B cell (primary cell): ENCODE data around the gene ITGA7. TPM values are rescaled to one million over a fixed set of nuclear protein-coding genes. Genes with fewer than 3 reads are reported as not detected.

ENCODE experiments used
- ATAC-seq: fragments of 200-7000 bp; cut with Tn5 transposase; one replicate; pipeline ENCODE4 v1.10.0; 2021; ENCODE audit warnings: low read depth, mild to moderate bottlenecking, moderate number of reproducible peaks, moderate library complexity
- CTCF ChIA-PET: fragments of 350-600 bp; sonication (Branson Sonifier 250); formaldehyde crosslinking; loops from one replicate; lab custom pipeline; 2021; ENCODE audit warnings: antibody characterized with exemption, inconsistent platforms; lab: Charles Lee
- POLR2A ChIA-PET: fragments of 350-600 bp; sonication (Branson Sonifier 250); formaldehyde crosslinking; loops from one replicate; lab custom pipeline; 2021; ENCODE audit warnings: antibody characterized with exemption; lab: Charles Lee
- DNase-seq: peaks from one replicate; pipeline ENCODE4 v3.0.0; 2013
- H2AFZ ChIP-seq: 2 replicates; pipeline ENCODE4 v1.6.1; 2012; ENCODE audit warnings: mild to moderate bottlenecking, low read depth, low read length; ENCODE audit not compliant: insufficient read depth, poor library complexity, severe bottlenecking
- H3K27ac ChIP-seq, 2 donors: 1 replicate in 1 of 2; 2 replicates in 1 of 2; pipeline ENCODE4 v1.5.1; 2012 to 2013; ENCODE audit warnings: low read length in 2 of 2, mild to moderate bottlenecking in 2 of 2, moderate library complexity in 1 of 2
- H3K27me3 ChIP-seq, 4 experiments: fragments of 200-600 bp in 1 of 4; sonication (generic) in 1 of 4; replicated peaks in 1 of 4; 1 replicate in 2 of 4; 2 replicates in 2 of 4; pipeline versions ENCODE4 v1.6.1 to v1.7.0; 2013 to 2016; ENCODE audit warnings: low read length in 3 of 4, mild to moderate bottlenecking in 2 of 4, mixed read lengths in 1 of 4, moderate library complexity in 1 of 4; ENCODE audit not compliant: insufficient read depth in 4 of 4, control insufficient read depth in 3 of 4; ENCODE audit errors: control extremely low read depth in 1 of 4
- H3K36me3 ChIP-seq, 2 experiments: replicated peaks in 1 of 2; 1 replicate in 1 of 2; 2 replicates in 1 of 2; pipeline versions ENCODE4 v1.6.1 to v1.7.1; 2013; ENCODE audit warnings: low read length in 1 of 2; ENCODE audit not compliant: insufficient read depth in 2 of 2, control insufficient read depth in 1 of 2; ENCODE audit errors: control extremely low read depth in 1 of 2, extremely low read depth in 1 of 2
- H3K4me1 ChIP-seq, 2 donors: fragments of 200-600 bp in 1 of 2; sonication (generic) in 1 of 2; 1 replicate in 1 of 2; 2 replicates in 1 of 2; pipeline versions ENCODE4 v1.5.1 to v1.6.1; 2013 to 2017; ENCODE audit warnings: low read length in 2 of 2; ENCODE audit not compliant: control insufficient read depth in 2 of 2, insufficient read depth in 2 of 2
- H3K4me2 ChIP-seq: replicated peaks from 2 replicates; pipeline ENCODE3; 2012; ENCODE audit warnings: mild to moderate bottlenecking, low read depth, low read length; ENCODE audit not compliant: poor library complexity, severe bottlenecking
- H3K4me3 ChIP-seq, 5 experiments: fragments of 200-600 bp in 1 of 5; sonication (generic) in 1 of 5; 1 replicate in 3 of 5; 2 replicates in 2 of 5; pipeline versions ENCODE4 v1.5.1 to v1.7.0; 2011 to 2016; ENCODE audit warnings: low read length in 4 of 5, mild to moderate bottlenecking in 4 of 5, low read depth in 2 of 5, control low read depth in 1 of 5, moderate library complexity in 1 of 5; ENCODE audit not compliant: insufficient read depth in 1 of 5; ENCODE audit errors: control extremely low read depth in 1 of 5, extremely low read depth in 1 of 5
- H3K79me2 ChIP-seq: fragments of 200-600 bp; sonication (generic); one replicate; pipeline ENCODE4 v1.6.0; 2016; ENCODE audit warnings: low read length; ENCODE audit not compliant: control insufficient read depth, insufficient read depth
- H3K9ac ChIP-seq: fragments of 200-600 bp; sonication (generic); 2 replicates; pipeline ENCODE4 v1.6.1; 2017; ENCODE audit warnings: mild to moderate bottlenecking, low read length, moderate library complexity
- H3K9me3 ChIP-seq, 3 donors: one replicate each; pipeline versions ENCODE4 v1.6.1 to v1.7.1; 2013; ENCODE audit warnings: low read length in 2 of 3; ENCODE audit not compliant: control insufficient read depth in 2 of 3, insufficient read depth in 1 of 3; ENCODE audit errors: control extremely low read depth in 1 of 3
- H4K20me1 ChIP-seq: 2 replicates; pipeline ENCODE4 v1.6.0; 2012; ENCODE audit warnings: mild to moderate bottlenecking, low read length; ENCODE audit not compliant: insufficient read depth, control insufficient read depth, poor library complexity, severe bottlenecking
- H3K27ac Mint-ChIP-seq: one replicate; pipeline ENCODE4 v1.8.0; 2021; ENCODE audit warnings: mixed read lengths
- H3K27me3 Mint-ChIP-seq: one replicate; pipeline ENCODE4 v1.8.0; 2021; ENCODE audit warnings: mixed read lengths
- H3K4me1 Mint-ChIP-seq: one replicate; pipeline ENCODE4 v1.8.0; 2021; ENCODE audit warnings: mixed read lengths
- H3K4me3 Mint-ChIP-seq: one replicate; pipeline ENCODE4 v1.8.0; 2021; ENCODE audit warnings: mixed read lengths
- H3K9me3 Mint-ChIP-seq: one replicate; pipeline ENCODE4 v1.8.0; 2022; ENCODE audit warnings: mixed read lengths; ENCODE audit not compliant: insufficient read depth
- CTCF ChIP-seq: fragments of 200-600 bp; IDR thresholded peaks from one replicate; pipeline ENCODE4 v1.8.0; 2022; ENCODE audit warnings: antibody characterized with exemption, mild to moderate bottlenecking
- EZH2 ChIP-seq: IDR thresholded peaks from 2 replicates; pipeline ENCODE4 v1.6.1; 2012; ENCODE audit warnings: borderline replicate concordance, low read depth, mild to moderate bottlenecking, moderate library complexity, low read length; ENCODE audit not compliant: insufficient read depth, poor library complexity, severe bottlenecking
- WGBS: methylation state at CpG from one replicate; pipeline ENCODE4 v1.1.5; 2013; ENCODE audit warnings: missing lambda C conversion rate; ENCODE audit not compliant: insufficient coverage; 5-methylcytosine and 5-hydroxymethylcytosine counted together
- intact Hi-C: fragments of 100-400 bp; cut with micrococcal nuclease; formaldehyde crosslinking; loops from one replicate; pipeline ENCODE4 v1.10.0; 2022
- polyA plus RNA-seq: library from polyadenylated mRNA; depleted of rRNA; stranded (reverse); fragments of >200 nt; gene quantifications from 2 replicates; pipeline ENCODE4 v1.2.3, GENCODE V29; 2012
- total RNA-seq, 2 donors: library from RNA; stranded (reverse); fragments of 120-200 nt in 1 of 2; gene quantifications; 1 replicate in 1 of 2; 2 replicates in 1 of 2; pipeline versions ENCODE4 v1.2.3 to v1.2.4, GENCODE V29; 2013 to 2022

Gene ITGA7
- total and polyA plus RNA-seq, 2 donors (not counting 1 experiment from before 2014, with no cell fraction given) = 2.4 to 3.3 TPM

DNA sequence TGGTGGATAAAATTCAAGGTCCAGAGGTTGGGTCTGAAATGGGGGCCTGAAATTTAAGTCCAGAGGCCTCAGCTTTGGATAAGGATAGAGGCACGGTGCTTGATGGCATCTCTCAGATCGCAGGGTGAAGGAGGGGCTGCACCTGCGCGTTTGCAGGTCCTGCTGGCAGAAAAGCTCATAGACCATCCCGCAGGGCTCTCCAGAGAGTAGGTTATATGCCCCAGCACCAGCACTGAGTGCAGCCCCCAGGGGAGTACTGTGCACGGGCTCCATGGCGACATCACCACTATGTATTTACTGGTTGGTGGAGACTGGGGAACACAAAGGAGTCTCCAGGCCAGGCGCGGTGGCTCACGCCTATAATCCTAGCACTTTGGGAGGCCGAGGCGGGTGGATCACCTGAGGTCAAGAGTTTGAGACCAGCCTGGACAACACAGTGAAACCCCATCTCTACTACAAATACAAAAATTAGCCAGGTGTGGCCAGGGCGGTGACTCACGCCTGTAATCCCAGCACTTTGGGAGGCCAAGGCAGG, 25.4 kb upstream of the ITGA7 start:
- H3K4me1 Mint-ChIP-seq = peaks cover 24% of the 10 kb centered on the region
- no peaks in the 10 kb centered on the region for H3K79me2 ChIP-seq
- no peak overlapping the region for H3K9ac ChIP-seq
- no peak overlapping the region for H3K4me2 ChIP-seq
- intact Hi-C loops = no loop called here
- no peaks in the 10 kb centered on the region for H3K27me3 Mint-ChIP-seq
- ATAC-seq (no peak), DNase-seq (no peak)
- peaks cover 20 to 27% of the 10 kb centered on the region in 2 donors for H3K4me1 ChIP-seq
- TF ChIP-seq CTCF = no peak
- TF ChIP-seq EZH2 = no peak
- H3K27me3 ChIP-seq = no peaks in the 10 kb centered on the region
- no peaks in the 10 kb centered on the region for H3K36me3 ChIP-seq
- no peak overlapping the region for H2AFZ ChIP-seq
- no peak overlapping the region for H3K27ac Mint-ChIP-seq
- H3K4me3 Mint-ChIP-seq = no peak overlapping the region
- ChIA-PET CTCF (interaction anchor here (6.5 to 8.1 kb wide), 2 partner anchors 13 to 76 kb away, joined by 46 to 147 read pairs; partner anchors contain the start of genes BLOC1S1 and RDH5), POLR2A (no interaction called here)
- 82% methylated on average over 14 of the region's 14 CpGs for WGBS
- no peaks in the 10 kb centered on the region for H4K20me1 ChIP-seq
- no peaks in the 10 kb centered on the region for H3K9me3 Mint-ChIP-seq
- no peak overlapping the region for H3K27ac ChIP-seq
- no peak overlapping the region for H3K4me3 ChIP-seq
- no peaks in the 10 kb centered on the region for H3K9me3 ChIP-seq

- peaks cover 19 to 27% of the 10 kb centered on the region in 2 donors for H3K4me1 ChIP-seq
Measured at GRCh38 chr12:55732288-55732687, 24.6 kb upstream of the ITGA7 start.

More at GRCh38 chr12:55732288-55732687, 24.6 kb upstream of the ITGA7 start:
- no peaks in the 10 kb centered on the region for H3K9me3 Mint-ChIP-seq
- TF ChIP-seq CTCF (no peak), EZH2 (no peak)
- no peak for DNase-seq
- H3K27me3 ChIP-seq = no peaks in the 10 kb centered on the region
- no peak overlapping the region for H3K9ac ChIP-seq
- ATAC-seq = no peak
- H3K36me3 ChIP-seq = no peaks in the 10 kb centered on the region
- no peaks in the 10 kb centered on the region for H3K79me2 ChIP-seq
- no peak overlapping the region for H3K27ac Mint-ChIP-seq
- H3K9me3 ChIP-seq = no peaks in the 10 kb centered on the region
- H3K27me3 Mint-ChIP-seq = no peaks in the 10 kb centered on the region
- H3K4me1 Mint-ChIP-seq = peaks cover 24% of the 10 kb centered on the region
- no peak overlapping the region for H3K27ac ChIP-seq
- 94% methylated on average over 4 of the region's 4 CpGs for WGBS
- POLR2A ChIA-PET = no interaction called here
- no peak overlapping the region for H3K4me3 Mint-ChIP-seq
- no peak overlapping the region for H2AFZ ChIP-seq
- CTCF ChIA-PET = interaction anchor here (8.1 kb wide), 1 partner anchor 12 kb away, joined by 147 read pairs; the partner anchor contains the start of genes BLOC1S1 and RDH5
- intact Hi-C loops = no loop called here
- no peak overlapping the region for H3K4me2 ChIP-seq
- H3K4me3 ChIP-seq = no peak overlapping the region
- no peaks in the 10 kb centered on the region for H4K20me1 ChIP-seq
